GM18861 (cell line): ENCODE results near the gene MICU1.
"Not testable (repeated sequence)": the region's sequence is repeated elsewhere in the genome, so short reads cannot be mapped to it uniquely, and the experiment has no call there.

ENCODE experiments used
- ATAC-seq: cut with Tn5 transposase; IDR thresholded peaks from one replicate; pipeline ENCODE4 v1.9.1; 2021; ENCODE audit not compliant: unreplicated experiment

The MICU1 gene

GRCh38 chr10:72509206-72509799 is 116.6 kb downstream of the MICU1 start:
- no peak for ATAC-seq

- no peak for ATAC-seq
Observed at GRCh38 chr10:72508033-72508432, 117.8 kb downstream of the MICU1 start.

GRCh38 chr10:72506474-72506873 is 119.4 kb downstream of the MICU1 start:
- no peak for ATAC-seq

- no peak for ATAC-seq
Observed at GRCh38 chr10:72505435-72505834, 120.4 kb downstream of the MICU1 start.

- no peak for ATAC-seq
Observed at GRCh38 chr10:72503694-72504438, 122.0 kb downstream of the MICU1 start.

GRCh38 chr10:72503241-72503640 is 122.6 kb downstream of the MICU1 start:
- ATAC-seq: no peak

GRCh38 chr10:72502581-72502980 is 123.3 kb downstream of the MICU1 start:
- no peak for ATAC-seq

GRCh38 chr10:72499701-72500100 is 126.2 kb downstream of the MICU1 start:
- ATAC-seq: no peak

GRCh38 chr10:72490951-72491350 is 134.9 kb downstream of the MICU1 start:
- ATAC-seq: no peak

GRCh38 chr10:72487521-72487920 is 138.4 kb downstream of the MICU1 start:
- no peak for ATAC-seq

GRCh38 chr10:72487116-72487515 is 138.8 kb downstream of the MICU1 start:
- no peak for ATAC-seq

- no peak for ATAC-seq
Observed at GRCh38 chr10:72485701-72486100, 140.2 kb downstream of the MICU1 start.

GRCh38 chr10:72484521-72484920 is 141.4 kb downstream of the MICU1 start:
- ATAC-seq: no peak

GRCh38 chr10:72483471-72483870 is 142.4 kb downstream of the MICU1 start:
- ATAC-seq: no peak

- ATAC-seq: no peak
Observed at GRCh38 chr10:72480861-72481260, 145.0 kb downstream of the MICU1 start.

GRCh38 chr10:72477463-72477862 is 148.4 kb downstream of the MICU1 start:
- no peak for ATAC-seq

GRCh38 chr10:72472306-72472705 is 153.6 kb downstream of the MICU1 start:
- ATAC-seq: no peak

- no peak for ATAC-seq
Observed at GRCh38 chr10:72470666-72471065, 155.2 kb downstream of the MICU1 start.

GRCh38 chr10:72467064-72467463 is 158.8 kb downstream of the MICU1 start:
- ATAC-seq: not testable (repeated sequence)

GRCh38 chr10:72466018-72466417 is 159.9 kb downstream of the MICU1 start:
- no peak for ATAC-seq

GRCh38 chr10:72464438-72464837 is 161.4 kb downstream of the MICU1 start:
- ATAC-seq: no peak

- ATAC-seq: no peak
Observed at GRCh38 chr10:72462261-72462660, 163.6 kb downstream of the MICU1 start.

- ATAC-seq: no peak
Observed at GRCh38 chr10:72461085-72461484, 164.8 kb downstream of the MICU1 start.
